ENCODE data around the gene SLC6A17.

GRCh38 chr1:110248746-110249145 lies 98.5 kb downstream of the SLC6A17 start:
- TF ChIP-seq EZH2 (IDR thresholded peaks at IDR 0.05; ENCODE audit: insufficient read depth, low read length) (no peak), CTCF (IDR thresholded peaks at IDR 0.05; ENCODE audit: insufficient read depth, low read depth, low read length) (no peak)

Measured in astrocyte (in vitro differentiated cells and primary cell).